Left cardiac atrium (tissue), 4 donors: ENCODE data around the gene HAUS5. TPM values are rescaled to one million over a fixed set of nuclear protein-coding genes. Genes with fewer than 3 reads are reported as not detected.
A peak's percentile ranks its signal among the peaks of the same experiment; 100 is the strongest.
"Not testable (repeated sequence)": the region's sequence is repeated elsewhere in the genome, so short reads cannot be mapped to it uniquely, and the experiment has no call there.

ENCODE experiments used
- ATAC-seq, 2 donors: fragments of 200-7000 bp; cut with Tn5 transposase; one replicate each; pipeline ENCODE4 v1.9.1; 2020; ENCODE audit warnings: mild to moderate bottlenecking in 2 of 2, moderate library complexity in 2 of 2
- DNase-seq: peaks from one replicate; pipeline ENCODE4 v3.0.0-alpha.2; 2020
- intact Hi-C, 2 donors: fragments of 100-400 bp; cut with DNase I; formaldehyde crosslinking; loops; one replicate each; pipeline versions ENCODE4 v1.14.1 to v1.15.1; 2022 to 2023
- total RNA-seq, 2 donors: library from RNA; stranded (reverse); fragmentation: NEBNext Ultra II Directional; extraction: Animal tissue kit (Norgen Biotek cat#: 25700); gene quantifications; one replicate each; pipeline ENCODE4 v1.2.1, GENCODE V29; 2021
- donor health status: DM: no; HTN: yes; CAD: no.
- donor health status: DM: no; HTN: yes; CAD: no; lungs with severe emphysema.
- donor health status: DM: yes; HTN: yes; CAD: no.
- donor health status: Dilated cardiomyopathy.

Gene HAUS5
- total RNA-seq, 2 donors from 2014 or later = 3.8 to 4.2 TPM

GRCh38 chr19:35601971-35602370 lies 10.6 kb upstream of the HAUS5 start:
- ATAC-seq = no peak
- no peak for DNase-seq
- intact Hi-C loops = no loop called here

GRCh38 chr19:35604436-35604835 lies 8.1 kb upstream of the HAUS5 start:
- ATAC-seq, intact Hi-C loops, DNase-seq: not testable (repeated sequence)

- intact Hi-C loops, DNase-seq: not testable (repeated sequence)
These were observed 5.4 kb upstream of the HAUS5 start for GRCh38 chr19:35607170-35607569.

GRCh38 chr19:35607661-35608060 lies 4.9 kb upstream of the HAUS5 start:
- DNase-seq (no peak), ATAC-seq (no peak)
- intact Hi-C loops = no loop called here

More at GRCh38 chr19:35607170-35607569, 5.4 kb upstream of the HAUS5 start:
- ATAC-seq = not testable (repeated sequence)

- DNase-seq (no peak), ATAC-seq (no peak)
- intact Hi-C loops = no loop called here
These were observed 4.3 kb upstream of the HAUS5 start for GRCh38 chr19:35608251-35608650.

GRCh38 chr19:35609851-35610353 lies 2.6 kb upstream of the HAUS5 start:
- ATAC-seq (no peak), DNase-seq (no peak)
- intact Hi-C loops = loop anchor here in 1 of 2 donors (5.0 kb wide), 1 partner anchor 63 kb away; the partner anchor contains the start of gene TMEM147

- DNase-seq (no peak), ATAC-seq (no peak)
- intact Hi-C loops = loop anchor here in 1 of 2 donors (5.0 kb wide), 1 partner anchor 65 kb away; the partner anchor contains the start of gene TMEM147
These were observed 344 bp upstream of the HAUS5 start for GRCh38 chr19:35612224-35612558.

GRCh38 chr19:35613574-35613973 lies 1.0 kb downstream of the HAUS5 start:
- intact Hi-C loops = loop anchor here in 1 of 2 donors (5.0 kb wide), 1 partner anchor 66 kb away; the partner anchor contains the start of gene TMEM147
- DNase-seq (no peak), ATAC-seq (no peak)

GRCh38 chr19:35615036-35615435 lies 2.5 kb downstream of the HAUS5 start:
- ATAC-seq = no peak
- DNase-seq = no peak
- intact Hi-C loops = no loop called here

GRCh38 chr19:35618857-35619256 lies 6.3 kb downstream of the HAUS5 start:
- DNase-seq (no peak), ATAC-seq (no peak)
- intact Hi-C loops = no loop called here

GRCh38 chr19:35619290-35619923 lies 6.9 kb downstream of the HAUS5 start:
- no peak for ATAC-seq
- no peak for DNase-seq
- intact Hi-C loops = no loop called here

- ATAC-seq (no peak), DNase-seq (no peak)
- intact Hi-C loops = no loop called here
These were observed 7.5 kb downstream of the HAUS5 start for GRCh38 chr19:35620001-35620400.

GRCh38 chr19:35621708-35622107 lies 9.2 kb downstream of the HAUS5 start:
- no peak for DNase-seq
- ATAC-seq = no peak

GRCh38 chr19:35622750-35623149 lies 10.2 kb downstream of the HAUS5 start:
- DNase-seq (no peak), ATAC-seq (no peak)
- intact Hi-C loops = no loop called here

More at GRCh38 chr19:35621708-35622107, 9.2 kb downstream of the HAUS5 start:
- intact Hi-C loops = no loop called here

- ATAC-seq (no peak), DNase-seq (no peak)
- intact Hi-C loops = no loop called here
These were observed 10.9 kb downstream of the HAUS5 start for GRCh38 chr19:35623327-35624010.

GRCh38 chr19:35628264-35628564 lies 15.7 kb downstream of the HAUS5 start:
- ATAC-seq = no peak
- intact Hi-C loops = no loop called here
- no peak for DNase-seq

GRCh38 chr19:35628565-35629331 lies 16.2 kb downstream of the HAUS5 start, which contains the start of gene RBM42:
RBM42 (plus strand) TSS chr19:35629036; CDS start chr19:35629154, 118 bp downstream.
- DNase-seq = peak; percentile 97
- intact Hi-C loops = no loop called here
- peak; percentile 100 for ATAC-seq

GRCh38 chr19:35629332-35629633 lies 16.7 kb downstream of the HAUS5 start:
- no peak for DNase-seq
- no peak for ATAC-seq
- intact Hi-C loops = no loop called here

- ATAC-seq (no peak), DNase-seq (no peak)
- intact Hi-C loops = no loop called here
These were observed 21.3 kb downstream of the HAUS5 start for GRCh38 chr19:35633727-35634440.
